PFSK-1 (cell line): ENCODE measurements around the gene GALNT18.

Experiments used
- FOXP2 ChIP-seq: optimal IDR thresholded peaks from 2 replicates; pipeline ENCODE3; 2011; ENCODE audit warnings: borderline replicate concordance, control low read depth, inconsistent platforms; ENCODE audit not compliant: insufficient read depth; ENCODE audit errors: extremely low read length, extremely low read depth
- POLR2AphosphoS5 ChIP-seq: IDR thresholded peaks from 2 replicates; pipeline ENCODE4 v1.6.1; 2012; ENCODE audit warnings: low read depth, mild to moderate bottlenecking, control low read depth, low read length, moderate library complexity
- REST ChIP-seq, 2 experiments: IDR thresholded peaks; 2 replicates each; pipeline versions ENCODE4 v1.6.1 to v1.8.0; 2011 to 2012; ENCODE audit warnings: low read depth in 2 of 2, low read length in 2 of 2, control low read depth in 1 of 2, inconsistent platforms in 1 of 2, mild to moderate bottlenecking in 1 of 2, moderate library complexity in 1 of 2; ENCODE audit not compliant: insufficient read depth in 1 of 2
- TAF1 ChIP-seq: IDR thresholded peaks from 2 replicates; pipeline ENCODE4 v1.6.1; 2012; ENCODE audit warnings: low read length, control low read depth, borderline replicate concordance; ENCODE audit not compliant: insufficient read depth

GRCh38 chr11:11589437-11589836 is 32.4 kb downstream of the GALNT18 start:
- TF ChIP-seq TAF1 (no peak), POLR2AphosphoS5 (no peak), REST (IDR thresholded peaks at IDR 0.05; ENCODE audit: insufficient read depth in 1 of 2, low read depth in 2 of 2, low read length in 2 of 2) (no peak), FOXP2 (no peak)
